GM12874 (cell line): ENCODE results near the gene HEXA.

Experiments
- CTCF ChIP-seq: IDR thresholded peaks from 2 replicates; pipeline ENCODE4 v1.5.1; 2011; ENCODE audit warnings: low read depth, mild to moderate bottlenecking, control low read depth, low read length, moderate library complexity; ENCODE audit not compliant: insufficient read depth

HEXA gene

GRCh38 chr15:72338617-72339321 lies 37.0 kb downstream of the HEXA start:
- no peak for TF ChIP-seq CTCF

- TF ChIP-seq CTCF, result no peak
Observed at GRCh38 chr15:72338148-72338547, 37.7 kb downstream of the HEXA start.

GRCh38 chr15:72334842-72335241 lies 41.0 kb downstream of the HEXA start:
- TF ChIP-seq CTCF, result no peak

- TF ChIP-seq CTCF, result no peak
Observed at GRCh38 chr15:72331021-72331420, 44.8 kb downstream of the HEXA start.

GRCh38 chr15:72323752-72324151 lies 52.1 kb downstream of the HEXA start:
- TF ChIP-seq CTCF, result no peak

GRCh38 chr15:72319985-72320671 lies 55.7 kb downstream of the HEXA start, which contains the start of gene CELF6:
TSS of gene CELF6 (minus strand) at chr15:72320157. CDS start at chr15:72319874, 283 bp downstream.
- TF ChIP-seq CTCF, result no peak

GRCh38 chr15:72319360-72319984 lies 56.3 kb downstream of the HEXA start:
- no peak for TF ChIP-seq CTCF
